Middle frontal gyrus (tissue), 1 donor: ENCODE data around the gene CLASP1.
"Not testable (repeated sequence)": the region's sequence is repeated elsewhere in the genome, so short reads cannot be mapped to it uniquely, and the experiment has no call there.

Source experiments
- DNase-seq: peaks from one replicate; pipeline ENCODE4 v3.0.0-alpha.2; 2015; ENCODE audit warnings: low spot score; ENCODE audit errors: extremely low spot score

Gene CLASP1

GRCh38 chr2:121351521-121352318 is 297.5 kb downstream of the CLASP1 start:
- DNase-seq = no peak

- no peak for DNase-seq
These were observed 298.4 kb downstream of the CLASP1 start for GRCh38 chr2:121350890-121351289.

- no peak for DNase-seq
These were observed 298.9 kb downstream of the CLASP1 start for GRCh38 chr2:121350402-121350775.

GRCh38 chr2:121349721-121350401 is 299.4 kb downstream of the CLASP1 start:
- no peak for DNase-seq

- no peak for DNase-seq
These were observed 301.0 kb downstream of the CLASP1 start for GRCh38 chr2:121348128-121348740.

- no peak for DNase-seq
These were observed 302.4 kb downstream of the CLASP1 start for GRCh38 chr2:121346859-121347258.

- no peak for DNase-seq
These were observed 302.9 kb downstream of the CLASP1 start for GRCh38 chr2:121346407-121346806.

- no peak for DNase-seq
These were observed 303.4 kb downstream of the CLASP1 start for GRCh38 chr2:121345887-121346286.

GRCh38 chr2:121345101-121345500 is 304.2 kb downstream of the CLASP1 start:
- DNase-seq = no peak

GRCh38 chr2:121343828-121344399 is 305.3 kb downstream of the CLASP1 start:
- DNase-seq = not testable (repeated sequence)

GRCh38 chr2:121343191-121343590 is 306.1 kb downstream of the CLASP1 start:
- DNase-seq = no peak

- DNase-seq = no peak
These were observed 306.5 kb downstream of the CLASP1 start for GRCh38 chr2:121342751-121343150.

- DNase-seq = no peak
These were observed 308.3 kb downstream of the CLASP1 start for GRCh38 chr2:121340926-121341325.

GRCh38 chr2:121338281-121338680 is 311.0 kb downstream of the CLASP1 start:
- no peak for DNase-seq

GRCh38 chr2:121336528-121337294 is 312.6 kb downstream of the CLASP1 start:
- no peak for DNase-seq

- no peak for DNase-seq
These were observed 313.7 kb downstream of the CLASP1 start for GRCh38 chr2:121335294-121336290.

- DNase-seq = no peak
These were observed 314.5 kb downstream of the CLASP1 start for GRCh38 chr2:121334581-121335293.

GRCh38 chr2:121333834-121334558 is 315.3 kb downstream of the CLASP1 start:
- no peak for DNase-seq

- no peak for DNase-seq
These were observed 316.0 kb downstream of the CLASP1 start for GRCh38 chr2:121333231-121333630.
